GM19025 (cell line): Measurements from ENCODE around the gene C1orf116.

Experiments used
- ATAC-seq: cut with Tn5 transposase; IDR thresholded peaks from one replicate; pipeline ENCODE4 v1.9.1; 2021; ENCODE audit warnings: mild to moderate bottlenecking, low read depth, moderate library complexity; ENCODE audit not compliant: unreplicated experiment

C1orf116 gene

GRCh38 chr1:207021139-207021861 is 11.3 kb downstream of the C1orf116 start:
- ATAC-seq, result no peak

- no peak for ATAC-seq
Observed at GRCh38 chr1:207020709-207021107, 11.8 kb downstream of the C1orf116 start.

- ATAC-seq, result no peak
Observed at GRCh38 chr1:207020065-207020708, 12.4 kb downstream of the C1orf116 start.

- ATAC-seq, result no peak
Observed at GRCh38 chr1:207019661-207020060, 12.9 kb downstream of the C1orf116 start.

- no peak for ATAC-seq
Observed at GRCh38 chr1:207019161-207019560, 13.4 kb downstream of the C1orf116 start.

GRCh38 chr1:207018707-207019106 is 13.8 kb downstream of the C1orf116 start:
- no peak for ATAC-seq

- ATAC-seq, result no peak
Observed at GRCh38 chr1:207017615-207018559, 14.7 kb downstream of the C1orf116 start.

- no peak for ATAC-seq
Observed at GRCh38 chr1:207015791-207016190, 16.8 kb downstream of the C1orf116 start.

- ATAC-seq, result no peak
Observed at GRCh38 chr1:207014728-207015127, 17.8 kb downstream of the C1orf116 start.

GRCh38 chr1:207013321-207014085 is 19.1 kb downstream of the C1orf116 start:
- ATAC-seq, result no peak

GRCh38 chr1:207010726-207011125 is 21.8 kb downstream of the C1orf116 start:
- ATAC-seq, result no peak

GRCh38 chr1:207009945-207010344 is 22.6 kb downstream of the C1orf116 start:
- no peak for ATAC-seq

- no peak for ATAC-seq
Observed at GRCh38 chr1:207009182-207009850, 23.2 kb downstream of the C1orf116 start.

GRCh38 chr1:207007352-207008033 is 25.1 kb downstream of the C1orf116 start:
- no peak for ATAC-seq

- ATAC-seq, result no peak
Observed at GRCh38 chr1:207006914-207007313, 25.6 kb downstream of the C1orf116 start.

GRCh38 chr1:207006083-207006482 is 26.5 kb downstream of the C1orf116 start:
- no peak for ATAC-seq

- ATAC-seq, result no peak
Observed at GRCh38 chr1:207004931-207005830, 27.4 kb downstream of the C1orf116 start.

GRCh38 chr1:207003210-207003609 is 29.3 kb downstream of the C1orf116 start:
- ATAC-seq, result no peak
